B cell (primary cell): ENCODE results near the gene MAPK8.

Experiments used
- EZH2 ChIP-seq: IDR thresholded peaks from 2 replicates; pipeline ENCODE4 v1.6.1; 2012; ENCODE audit warnings: borderline replicate concordance, low read depth, mild to moderate bottlenecking, moderate library complexity, low read length; ENCODE audit not compliant: insufficient read depth, poor library complexity, severe bottlenecking
- TF ChIP-seq, protein P1 (sequence below): fragments of 200-600 bp; IDR thresholded peaks from one replicate; pipeline ENCODE4 v1.8.0; 2022; ENCODE audit warnings: antibody characterized with exemption, mild to moderate bottlenecking

DNA sequence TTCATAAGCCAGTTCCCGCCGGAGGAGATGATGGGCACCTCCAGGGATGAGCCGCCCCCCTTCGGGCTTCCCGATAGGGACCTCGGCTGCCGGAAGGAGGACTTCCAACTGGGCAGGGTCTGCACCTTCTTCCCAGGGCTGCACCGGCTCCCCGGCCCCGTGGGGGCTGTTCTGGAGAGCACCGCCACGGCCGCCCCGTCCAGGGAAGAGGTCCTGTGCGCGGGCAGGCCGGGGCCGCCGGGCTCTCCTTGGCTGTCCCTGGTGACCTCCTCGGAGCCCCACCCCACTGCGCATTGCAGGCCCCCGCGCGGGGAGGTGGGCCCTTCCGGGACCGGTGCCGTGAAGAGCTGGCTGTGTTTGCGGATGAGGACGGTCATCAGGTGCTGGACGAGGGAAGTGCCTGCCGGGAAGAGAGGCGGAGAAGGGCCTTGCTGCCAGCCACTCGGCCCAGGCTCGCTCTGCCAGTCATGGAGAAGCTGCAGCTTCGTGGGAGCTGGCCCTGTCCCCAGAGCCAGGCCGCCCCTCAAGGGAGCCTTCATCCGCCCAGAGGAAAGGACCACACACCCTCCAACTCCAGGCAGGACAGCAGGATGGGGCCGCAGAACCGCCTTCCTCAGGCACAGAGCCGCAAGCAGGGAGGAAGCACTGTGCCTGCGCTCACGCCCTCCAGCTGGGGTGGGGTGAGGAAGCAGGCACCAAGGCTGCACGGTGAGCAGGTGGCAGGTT lies 144.4 kb downstream of the MAPK8 start:
- TF ChIP-seq EZH2: no peak
- TF ChIP-seq, protein P1, sequence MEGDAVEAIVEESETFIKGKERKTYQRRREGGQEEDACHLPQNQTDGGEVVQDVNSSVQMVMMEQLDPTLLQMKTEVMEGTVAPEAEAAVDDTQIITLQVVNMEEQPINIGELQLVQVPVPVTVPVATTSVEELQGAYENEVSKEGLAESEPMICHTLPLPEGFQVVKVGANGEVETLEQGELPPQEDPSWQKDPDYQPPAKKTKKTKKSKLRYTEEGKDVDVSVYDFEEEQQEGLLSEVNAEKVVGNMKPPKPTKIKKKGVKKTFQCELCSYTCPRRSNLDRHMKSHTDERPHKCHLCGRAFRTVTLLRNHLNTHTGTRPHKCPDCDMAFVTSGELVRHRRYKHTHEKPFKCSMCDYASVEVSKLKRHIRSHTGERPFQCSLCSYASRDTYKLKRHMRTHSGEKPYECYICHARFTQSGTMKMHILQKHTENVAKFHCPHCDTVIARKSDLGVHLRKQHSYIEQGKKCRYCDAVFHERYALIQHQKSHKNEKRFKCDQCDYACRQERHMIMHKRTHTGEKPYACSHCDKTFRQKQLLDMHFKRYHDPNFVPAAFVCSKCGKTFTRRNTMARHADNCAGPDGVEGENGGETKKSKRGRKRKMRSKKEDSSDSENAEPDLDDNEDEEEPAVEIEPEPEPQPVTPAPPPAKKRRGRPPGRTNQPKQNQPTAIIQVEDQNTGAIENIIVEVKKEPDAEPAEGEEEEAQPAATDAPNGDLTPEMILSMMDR: no peak
